H1 (cell line): Measurements from ENCODE around the gene GRID1. TPM values are rescaled to one million over a fixed set of nuclear protein-coding genes. Genes with fewer than 3 reads are reported as not detected.

Experiments
- CTCF ChIA-PET: fragments of 300-600 bp; sonication (Branson Sonifier 250); formaldehyde crosslinking; loops from one replicate; lab custom pipeline; 2021; ENCODE audit not compliant: partially characterized antibody; lab: Charles Lee
- POLR2A ChIA-PET: fragments of 300-600 bp; sonication (Branson Sonifier 250); formaldehyde crosslinking; loops from one replicate; lab custom pipeline; 2021; ENCODE audit warnings: inconsistent platforms; ENCODE audit not compliant: partially characterized antibody; lab: Charles Lee
- DNase-seq, 2 experiments: peaks; one replicate each; pipeline versions ENCODE4 v3.0.0 to v3.0.0-alpha.2; 2010 to 2022; ENCODE audit warnings: low spot score in 2 of 2, low read depth in 1 of 2, mixed read lengths in 1 of 2
- FAIRE-seq: peaks from 2 replicates; lab custom pipeline; 2011; peaks lifted over from hg19 to GRCh38; lab: Jason Lieb, UNC
- H2AFZ ChIP-seq: 2 replicates; pipeline ENCODE4 v1.8.1; 2012; ENCODE audit warnings: low read length, inconsistent platforms
- H2AK5ac ChIP-seq: 2 replicates; pipeline ENCODE4 v1.6.1; 2013; ENCODE audit warnings: low read depth, low read length
- H2BK120ac ChIP-seq: replicated peaks from 2 replicates; pipeline ENCODE3; 2013; ENCODE audit warnings: low read depth, low read length, inconsistent platforms
- H2BK12ac ChIP-seq: 2 replicates; pipeline ENCODE4 v1.6.1; 2013; ENCODE audit warnings: low read depth, low read length
- H2BK15ac ChIP-seq: 2 replicates; pipeline ENCODE4 v1.6.1; 2013; ENCODE audit warnings: low read length
- H2BK20ac ChIP-seq: 2 replicates; pipeline ENCODE4 v1.6.1; 2013; ENCODE audit warnings: low read length
- H2BK5ac ChIP-seq: 2 replicates; pipeline ENCODE4 v1.6.1; 2013; ENCODE audit warnings: low read depth, low read length
- H3K14ac ChIP-seq: 2 replicates; pipeline ENCODE4 v1.6.1; 2013; ENCODE audit warnings: inconsistent platforms; ENCODE audit not compliant: insufficient read length
- H3K18ac ChIP-seq: 2 replicates; pipeline ENCODE4 v1.6.1; 2013; ENCODE audit warnings: low read length; ENCODE audit errors: extremely low read depth
- H3K23ac ChIP-seq: 2 replicates; pipeline ENCODE4 v1.6.1; 2013; ENCODE audit warnings: inconsistent platforms; ENCODE audit not compliant: insufficient read length
- H3K23me2 ChIP-seq: 2 replicates; pipeline ENCODE4 v1.6.1; 2013; ENCODE audit warnings: low read depth, low read length
- H3K27ac ChIP-seq: 2 replicates; pipeline ENCODE4 v1.6.1; 2011; ENCODE audit warnings: low read depth, low read length, inconsistent platforms
- H3K27me3 ChIP-seq, 4 experiments: replicated peaks in 1 of 4; 1 replicate in 1 of 4; 2 replicates in 3 of 4; pipeline versions ENCODE4 v1.6.1 to v1.8.1; 2011 to 2013; ENCODE audit warnings: low read length in 3 of 4, mild to moderate bottlenecking in 3 of 4, inconsistent platforms in 2 of 4, mixed read lengths in 2 of 4, moderate library complexity in 1 of 4; ENCODE audit not compliant: control insufficient read depth in 3 of 4, insufficient read depth in 3 of 4; ENCODE audit errors: extremely low read depth in 1 of 4
- H3K36me3 ChIP-seq, 4 experiments: 2 replicates each; pipeline versions ENCODE4 v1.6.1 to v1.8.1; 2011 to 2013; ENCODE audit warnings: mild to moderate bottlenecking in 4 of 4, low read length in 3 of 4, moderate library complexity in 2 of 4, control low read depth in 1 of 4, inconsistent platforms in 1 of 4; ENCODE audit not compliant: insufficient read depth in 4 of 4, control insufficient read depth in 2 of 4
- H3K4ac ChIP-seq: replicated peaks from 2 replicates; pipeline ENCODE3; 2013; ENCODE audit warnings: low read length, low read depth, mixed read lengths, inconsistent platforms; ENCODE audit not compliant: insufficient read length
- H3K4me1 ChIP-seq, 4 experiments: replicated peaks in 1 of 4; 1 replicate in 1 of 4; 2 replicates in 3 of 4; pipeline versions ENCODE4 v1.6.1 to v1.8.1; 2011 to 2013; ENCODE audit warnings: low read length in 3 of 4, inconsistent platforms in 2 of 4, mixed read lengths in 1 of 4; ENCODE audit not compliant: insufficient read depth in 4 of 4, control insufficient read depth in 3 of 4
- H3K4me2 ChIP-seq, 2 experiments: 2 replicates each; pipeline versions ENCODE4 v1.6.1 to v1.8.1; 2011 to 2013; ENCODE audit warnings: low read depth in 2 of 2, low read length in 2 of 2, control low read depth in 1 of 2, inconsistent platforms in 1 of 2, mild to moderate bottlenecking in 1 of 2; ENCODE audit not compliant: insufficient read depth in 1 of 2
- H3K4me3 ChIP-seq, 4 experiments: fragments of 200-600, 300-600 bp in 1 of 4; sonication (generic), shearing (Covaris generic), sonication (Bioruptor Twin) in 1 of 4; 2 replicates each; pipeline versions ENCODE4 v1.5.1 to v1.8.1; 2011 to 2016; ENCODE audit warnings: low read length in 4 of 4, low read depth in 3 of 4, control low read depth in 2 of 4, inconsistent platforms in 2 of 4, mild to moderate bottlenecking in 2 of 4, mixed read lengths in 1 of 4, moderate library complexity in 1 of 4; ENCODE audit not compliant: insufficient read depth in 2 of 4; ENCODE audit errors: extremely low read depth in 1 of 4
- H3K56ac ChIP-seq: replicated peaks from 2 replicates; pipeline ENCODE3; 2013; ENCODE audit warnings: low read depth, mild to moderate bottlenecking, mixed read lengths, low read length, inconsistent platforms; ENCODE audit not compliant: insufficient read length
- H3K79me1 ChIP-seq: 2 replicates; pipeline ENCODE4 v1.6.1; 2013; ENCODE audit warnings: low read depth, low read length, control low read depth
- H3K79me2 ChIP-seq, 2 experiments: 2 replicates each; pipeline versions ENCODE4 v1.6.1 to v1.8.1; 2012 to 2013; ENCODE audit warnings: low read length in 2 of 2, mild to moderate bottlenecking in 2 of 2, inconsistent platforms in 1 of 2; ENCODE audit not compliant: insufficient read depth in 2 of 2, control insufficient read depth in 1 of 2
- H3K9ac ChIP-seq, 4 experiments: replicated peaks in 1 of 4; 1 replicate in 1 of 4; 2 replicates in 3 of 4; pipeline versions ENCODE4 v1.6.1 to v1.8.1; 2011 to 2013; ENCODE audit warnings: low read depth in 3 of 4, low read length in 3 of 4, control low read depth in 2 of 4, mild to moderate bottlenecking in 2 of 4, moderate library complexity in 2 of 4, inconsistent platforms in 1 of 4; ENCODE audit errors: extremely low read depth in 1 of 4
- H3K9me3 ChIP-seq, 2 experiments: 2 replicates each; pipeline versions ENCODE4 v1.6.1 to v1.8.1; 2012 to 2013; ENCODE audit warnings: mild to moderate bottlenecking in 2 of 2, moderate library complexity in 2 of 2, control low read depth in 1 of 2, inconsistent platforms in 1 of 2, low read depth in 1 of 2, low read length in 1 of 2, mixed read lengths in 1 of 2; ENCODE audit not compliant: insufficient read depth in 2 of 2
- H4K20me1 ChIP-seq, 2 experiments: replicated peaks in 1 of 2; 2 replicates each; pipeline versions ENCODE3 to v1.8.1; 2011 to 2013; ENCODE audit warnings: inconsistent platforms in 2 of 2, low read length in 2 of 2, mild to moderate bottlenecking in 1 of 2; ENCODE audit not compliant: insufficient read depth in 2 of 2, control insufficient read depth in 1 of 2
- H4K5ac ChIP-seq: 2 replicates; pipeline ENCODE4 v1.6.1; 2013; ENCODE audit warnings: low read length, low read depth, mixed read lengths, inconsistent platforms; ENCODE audit not compliant: insufficient read length
- H4K8ac ChIP-seq: 2 replicates; pipeline ENCODE4 v1.8.0; 2013; ENCODE audit warnings: mild to moderate bottlenecking, moderate library complexity, low read length, inconsistent platforms; ENCODE audit not compliant: insufficient read depth; ENCODE audit errors: extremely low read depth
- H4K91ac ChIP-seq: replicated peaks from 2 replicates; pipeline ENCODE3; 2013; ENCODE audit warnings: low read length, mixed read lengths, inconsistent platforms; ENCODE audit not compliant: insufficient read length
- CEBPB ChIP-seq: IDR thresholded peaks from 2 replicates; pipeline ENCODE4 v1.6.1; 2012; ENCODE audit warnings: low read depth, low read length
- CREB1 ChIP-seq: IDR thresholded peaks from 2 replicates; pipeline ENCODE4 v1.6.1; 2012; ENCODE audit warnings: inconsistent platforms
- EGR1 ChIP-seq: IDR thresholded peaks from 2 replicates; pipeline ENCODE4 v1.6.1; 2011; ENCODE audit warnings: low read depth, low read length, borderline replicate concordance
- GABPA ChIP-seq: IDR thresholded peaks from 2 replicates; pipeline ENCODE4 v1.6.1; 2011; ENCODE audit warnings: mild to moderate bottlenecking, low read length, moderate library complexity, borderline replicate concordance; ENCODE audit not compliant: insufficient read depth
- JUN ChIP-seq: IDR thresholded peaks from 2 replicates; pipeline ENCODE4 v1.6.1; 2011; ENCODE audit warnings: low read depth, mild to moderate bottlenecking, improper control_type of control experiment, low read length
- WGBS, 2 experiments: shearing (Covaris generic) in 1 of 2; methylation state at CpG; one replicate each; pipeline versions ENCODE4 v1.1.6 to v1.1.7; 2013 to 2015; ENCODE audit warnings: low lambda C conversion rate in 2 of 2, mixed read lengths in 2 of 2, inconsistent platforms in 1 of 2, low coverage in 1 of 2, missing lambda C conversion rate in 1 of 2; ENCODE audit not compliant: insufficient replicate concordance in 2 of 2, insufficient coverage in 1 of 2, insufficient read length in 1 of 2; ENCODE audit errors: extremely low coverage in 1 of 2, missing lambda C conversion rate in 1 of 2; 5-methylcytosine and 5-hydroxymethylcytosine counted together
- polyA plus RNA-seq, 7 experiments: library from polyadenylated mRNA; depleted of rRNA in 3 of 7; stranded (reverse) in 5 of 7; unstranded in 2 of 7; fragments of >200 nt in 5 of 7; fragments of 200-250 nt in 2 of 7; gene quantifications; 1 replicate in 5 of 7; 2 replicates in 1 of 7; 4 replicates in 1 of 7; pipeline versions ENCODE4 v1.2.1 to v1.2.3, GENCODE V29; 2011 to 2013; ENCODE audit warnings: missing spikeins in 2 of 7, mixed read lengths in 2 of 7
- total RNA-seq: library from RNA; stranded (reverse); fragmentation: NEBNext Ultra II Directional; extraction: Animal tissue kit (Norgen Biotek cat#: 25700); gene quantifications from 2 replicates; pipeline ENCODE4 v1.2.1, GENCODE V29; 2021
- TF ChIP-seq, protein P1 (sequence below): IDR thresholded peaks from 2 replicates; pipeline ENCODE4 v1.6.1; 2012; ENCODE audit warnings: low read length, inconsistent platforms

Gene GRID1
- total and polyA plus RNA-seq, 2 of the 8 experiments (the other 6 are each of a cell fraction or from before 2014, with no cell fraction given): 0.22 to 0.30 TPM

DNA sequence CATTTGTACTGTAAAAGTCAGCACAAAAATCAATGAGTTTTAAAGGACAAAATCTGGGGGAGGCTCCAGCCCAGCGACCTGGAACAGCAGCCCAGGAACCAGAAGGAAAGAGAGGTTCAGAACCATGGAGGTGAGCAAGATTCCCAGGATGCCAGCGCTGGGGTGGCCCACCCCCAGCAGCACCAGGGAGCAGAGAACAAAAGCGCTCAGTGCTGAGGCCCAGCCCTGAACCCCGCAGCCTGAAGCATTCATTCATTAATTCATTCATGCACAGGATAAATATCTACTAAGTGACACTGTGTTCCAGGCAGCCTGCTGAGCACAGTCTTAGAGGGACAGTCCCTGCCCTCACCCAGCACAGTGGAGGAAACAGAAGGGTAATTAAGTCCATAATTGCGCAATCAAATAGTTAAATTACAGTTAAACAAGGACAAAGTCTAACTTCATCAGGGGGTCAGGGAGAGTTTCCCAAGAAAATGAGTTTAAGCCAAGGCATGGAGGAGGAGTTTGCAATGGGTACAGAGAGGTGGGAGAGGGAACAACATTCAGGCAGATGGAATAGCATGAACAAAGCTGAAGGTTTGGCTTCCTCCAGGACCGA is 202.3 kb downstream of the GRID1 start:
- H3K23ac ChIP-seq: no peak overlapping the region
- no peak overlapping the region for H4K8ac ChIP-seq
- H3K9ac ChIP-seq: no peak overlapping the region
- no peaks in the 10 kb centered on the region for H3K79me1 ChIP-seq
- H3K4me1 ChIP-seq: no peaks in the 10 kb centered on the region
- H3K4me2 ChIP-seq: no peak overlapping the region
- H2BK20ac ChIP-seq: no peak overlapping the region
- peak overlapping the region; percentile 12 for H4K91ac ChIP-seq
- no peak overlapping the region for H2BK120ac ChIP-seq
- H2AFZ ChIP-seq: no peak overlapping the region
- H3K36me3 ChIP-seq: no peaks in the 10 kb centered on the region
- H2BK5ac ChIP-seq: no peak overlapping the region
- H2AK5ac ChIP-seq: no peak overlapping the region
- no peak overlapping the region for H2BK12ac ChIP-seq
- H3K4ac ChIP-seq: no peak overlapping the region
- 93% methylated on average over 6 of the region's 6 CpGs; no CpG with 5 or more reads in 1 of the 2 experiments for WGBS, 2 experiments
- no peaks in the 10 kb centered on the region; the same call in 1 of the 2 replicates for H3K23me2 ChIP-seq
- no peaks in the 10 kb centered on the region for H3K9me3 ChIP-seq
- H3K18ac ChIP-seq: no peak overlapping the region
- FAIRE-seq (no peak), DNase-seq (no peak)
- H3K79me2 ChIP-seq: no peaks in the 10 kb centered on the region
- no peak overlapping the region for H3K56ac ChIP-seq
- H4K20me1 ChIP-seq: no peaks in the 10 kb centered on the region
- H3K14ac ChIP-seq: no peak overlapping the region
- H4K5ac ChIP-seq: no peak overlapping the region
- no peak overlapping the region for H2BK15ac ChIP-seq
- no peak overlapping the region for H3K4me3 ChIP-seq
- POLR2A ChIA-PET: no interaction called here
- CTCF ChIA-PET: interaction anchor here (0.8 to 1.6 kb wide), 6 partner anchors 14 to 187 kb away, joined by 3 to 5 read pairs (median 3); no protein-coding TSS in a partner anchor
- no peak overlapping the region for H3K27ac ChIP-seq
- TF ChIP-seq JUN (no peak), CREB1 (no peak), GABPA (no peak), EGR1 (no peak), CEBPB (peak; percentile 95)
- TF ChIP-seq, protein P1, sequence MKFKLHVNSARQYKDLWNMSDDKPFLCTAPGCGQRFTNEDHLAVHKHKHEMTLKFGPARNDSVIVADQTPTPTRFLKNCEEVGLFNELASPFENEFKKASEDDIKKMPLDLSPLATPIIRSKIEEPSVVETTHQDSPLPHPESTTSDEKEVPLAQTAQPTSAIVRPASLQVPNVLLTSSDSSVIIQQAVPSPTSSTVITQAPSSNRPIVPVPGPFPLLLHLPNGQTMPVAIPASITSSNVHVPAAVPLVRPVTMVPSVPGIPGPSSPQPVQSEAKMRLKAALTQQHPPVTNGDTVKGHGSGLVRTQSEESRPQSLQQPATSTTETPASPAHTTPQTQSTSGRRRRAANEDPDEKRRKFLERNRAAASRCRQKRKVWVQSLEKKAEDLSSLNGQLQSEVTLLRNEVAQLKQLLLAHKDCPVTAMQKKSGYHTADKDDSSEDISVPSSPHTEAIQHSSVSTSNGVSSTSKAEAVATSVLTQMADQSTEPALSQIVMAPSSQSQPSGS: no peak
- no peaks in the 10 kb centered on the region for H3K27me3 ChIP-seq
